ENCODE data around the gene RAPGEF5. TPM values are rescaled to one million over a fixed set of nuclear protein-coding genes. Genes with fewer than 3 reads are reported as not detected.

The RAPGEF5 gene
- total RNA-seq, 2 donors from 2014 or later: 16.7 to 23.2 TPM

- H3K27ac Mint-ChIP-seq: no peak overlapping the region
- Histone ChIP-seq H3K4me1 (ENCODE audit: control insufficient read depth, insufficient read depth, low read length) (no peaks in the 10 kb centered on the region), H3K9me3 (ENCODE audit: control insufficient read depth, low read length) (peaks cover 14% of the 10 kb centered on the region), H3K4me3 (ENCODE audit: low read length) (no peak overlapping the region), H3K27ac (ENCODE audit: low read depth, low read length) (no peak overlapping the region), H3K27me3 (ENCODE audit: control insufficient read depth, insufficient read depth, low read length, poor library complexity, severe bottlenecking) (no peaks in the 10 kb centered on the region), H3K9ac (ENCODE audit: extremely low read depth, low read length, poor library complexity, severe bottlenecking) (no peak overlapping the region), H3K36me3 (ENCODE audit: control insufficient read depth, insufficient read depth, low read length) (no peaks in the 10 kb centered on the region)
- peaks cover 13% of the 10 kb centered on the region for H3K9me3 Mint-ChIP-seq
- no peak for DNase-seq
- no peak for TF ChIP-seq CTCF (conservative IDR thresholded peaks at IDR 0.05)
- WGBS, 2 experiments (ENCODE audit: insufficient coverage in 1 of 2, insufficient read length in 1 of 2): 57 to 83% methylated on average over 1 to 2 of the region's 2 CpGs
- no peak overlapping the region for H3K4me3 Mint-ChIP-seq
- no peaks in the 10 kb centered on the region for H3K27me3 Mint-ChIP-seq (ENCODE audit: insufficient read depth)
- peaks cover 4% of the 10 kb centered on the region for H3K36me3 Mint-ChIP-seq (ENCODE audit: low read depth)
- peaks cover 41% of the 10 kb centered on the region for H3K4me1 Mint-ChIP-seq
Measured at GRCh38 chr7:22338411-22338810, 18.5 kb downstream of the RAPGEF5 start.

- H3K9me3 Mint-ChIP-seq: no peaks in the 10 kb centered on the region
- no peaks in the 10 kb centered on the region for H3K27me3 ChIP-seq (ENCODE audit: control insufficient read depth, insufficient read depth, low read length, poor library complexity, severe bottlenecking)
- H3K36me3 Mint-ChIP-seq (ENCODE audit: low read depth): no peaks in the 10 kb centered on the region
- peaks cover 44% of the 10 kb centered on the region for H3K4me1 Mint-ChIP-seq
- no peaks in the 10 kb centered on the region for H3K4me1 ChIP-seq (ENCODE audit: control insufficient read depth, insufficient read depth, low read length)
- H3K9ac ChIP-seq (ENCODE audit: extremely low read depth, low read length, poor library complexity, severe bottlenecking): no peak overlapping the region
- peak overlapping the region; percentile 65 for H3K27ac Mint-ChIP-seq
- no peak for DNase-seq
- no peaks in the 10 kb centered on the region for H3K27me3 Mint-ChIP-seq (ENCODE audit: insufficient read depth)
- WGBS, 2 experiments (ENCODE audit: insufficient coverage in 1 of 2, insufficient read length in 1 of 2): 85 to 93% methylated on average over 12 to 15 of the region's 15 CpGs
- H3K9me3 ChIP-seq (ENCODE audit: control insufficient read depth, low read length): no peaks in the 10 kb centered on the region
- no peak overlapping the region for H3K4me3 Mint-ChIP-seq
- TF ChIP-seq CTCF (conservative IDR thresholded peaks at IDR 0.05): no peak
- no peaks in the 10 kb centered on the region for H3K36me3 ChIP-seq (ENCODE audit: control insufficient read depth, insufficient read depth, low read length)
- no peak overlapping the region for H3K4me3 ChIP-seq (ENCODE audit: low read length)
- no peak overlapping the region for H3K27ac ChIP-seq (ENCODE audit: low read depth, low read length)
Measured at GRCh38 chr7:22333680-22334141, 23.2 kb downstream of the RAPGEF5 start.

GRCh38 chr7:22332461-22332870 is 24.5 kb downstream of the RAPGEF5 start:
- H3K27ac ChIP-seq (ENCODE audit: low read depth, low read length): no peak overlapping the region
- H3K4me3 ChIP-seq (ENCODE audit: low read length): no peak overlapping the region
- TF ChIP-seq CTCF (conservative IDR thresholded peaks at IDR 0.05): no peak
- H3K4me1 Mint-ChIP-seq: peaks cover 33% of the 10 kb centered on the region
- H3K27ac Mint-ChIP-seq: no peak overlapping the region
- no peaks in the 10 kb centered on the region for H3K36me3 ChIP-seq (ENCODE audit: control insufficient read depth, insufficient read depth, low read length)
- no peaks in the 10 kb centered on the region for H3K27me3 ChIP-seq (ENCODE audit: control insufficient read depth, insufficient read depth, low read length, poor library complexity, severe bottlenecking)
- no peaks in the 10 kb centered on the region for H3K9me3 Mint-ChIP-seq
- no peaks in the 10 kb centered on the region for H3K9me3 ChIP-seq (ENCODE audit: control insufficient read depth, low read length)
- WGBS, 2 experiments (ENCODE audit: insufficient coverage in 1 of 2, insufficient read length in 1 of 2): 67 to 78% methylated on average over 3 of the region's 3 CpGs
- no peaks in the 10 kb centered on the region for H3K27me3 Mint-ChIP-seq (ENCODE audit: insufficient read depth)
- DNase-seq: no peak
- no peak overlapping the region for H3K9ac ChIP-seq (ENCODE audit: extremely low read depth, low read length, poor library complexity, severe bottlenecking)
- H3K4me1 ChIP-seq (ENCODE audit: control insufficient read depth, insufficient read depth, low read length): no peaks in the 10 kb centered on the region
- no peaks in the 10 kb centered on the region for H3K36me3 Mint-ChIP-seq (ENCODE audit: low read depth)
- H3K4me3 Mint-ChIP-seq: no peak overlapping the region
